HUES64 (cell line): Measurements from ENCODE around the gene MCM9.
"Not testable (repeated sequence)": the region's sequence is repeated elsewhere in the genome, so short reads cannot be mapped to it uniquely, and the experiment has no call there.

Experiments used
- H3K27ac ChIP-seq: 2 replicates; pipeline ENCODE4 v1.7.0; 2013; ENCODE audit warnings: low read depth, low read length, inconsistent platforms
- H3K27me3 ChIP-seq: 2 replicates; pipeline ENCODE4 v1.6.1; 2013; ENCODE audit warnings: mild to moderate bottlenecking, low read length; ENCODE audit not compliant: insufficient read depth
- H3K36me3 ChIP-seq: 2 replicates; pipeline ENCODE4 v1.6.1; 2013; ENCODE audit warnings: mild to moderate bottlenecking, low read length; ENCODE audit not compliant: insufficient read depth
- H3K4me1 ChIP-seq: 2 replicates; pipeline ENCODE4 v1.6.1; 2013; ENCODE audit warnings: mild to moderate bottlenecking, low read length, moderate library complexity; ENCODE audit not compliant: insufficient read depth
- H3K4me3 ChIP-seq: 2 replicates; pipeline ENCODE4 v1.5.1; 2013; ENCODE audit warnings: mild to moderate bottlenecking, low read length, moderate library complexity
- H3K9ac ChIP-seq: 2 replicates; pipeline ENCODE4 v1.6.1; 2013; ENCODE audit warnings: mild to moderate bottlenecking, low read depth, low read length
- H3K9me3 ChIP-seq: 2 replicates; pipeline ENCODE4 v1.6.1; 2013; ENCODE audit warnings: low read depth, low read length; ENCODE audit not compliant: insufficient read depth
- WGBS: fragments of 150-250, 120-280 bp; methylation state at CpG from one replicate; pipeline ENCODE4 v1.1.7; 2013; ENCODE audit warnings: missing lambda C conversion rate; 5-methylcytosine and 5-hydroxymethylcytosine counted together

The MCM9 gene

DNA sequence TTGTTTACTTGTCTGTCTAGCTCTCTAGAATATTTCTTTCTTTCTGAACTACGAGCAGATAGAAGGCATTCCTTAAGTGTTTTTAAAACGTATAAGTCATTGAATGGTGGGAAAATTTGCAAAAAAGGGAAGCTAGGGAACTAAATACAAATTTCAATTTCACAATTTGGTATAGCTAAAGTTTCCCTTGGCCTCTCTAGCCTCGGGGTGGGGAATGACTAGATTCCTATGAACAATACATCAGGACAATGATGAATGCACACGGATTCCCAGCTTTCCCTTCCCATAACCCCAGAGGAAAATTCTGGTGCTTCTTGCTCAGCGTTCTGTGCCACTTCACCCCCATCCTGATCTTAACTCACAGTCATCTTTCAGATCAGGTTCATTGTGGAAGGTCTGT is 154.3 kb downstream of the MCM9 start:
- Histone ChIP-seq H3K9ac (no peak overlapping the region), H3K27me3 (no peaks in the 10 kb centered on the region), H3K4me3 (no peak overlapping the region), H3K4me1 (peaks cover 7% of the 10 kb centered on the region; the same call in 1 of the 2 replicates), H3K27ac (no peak overlapping the region), H3K9me3 (no peaks in the 10 kb centered on the region), H3K36me3 (no peaks in the 10 kb centered on the region)
- 87% methylated on average over 4 of the region's 5 CpGs for WGBS

- no peaks in the 10 kb centered on the region for H3K9me3 ChIP-seq
- no peaks in the 10 kb centered on the region for H3K27me3 ChIP-seq
- H3K27ac ChIP-seq, result no peak overlapping the region
- H3K9ac ChIP-seq, result no peak overlapping the region
- no peak overlapping the region for H3K4me3 ChIP-seq
- no peaks in the 10 kb centered on the region for H3K36me3 ChIP-seq
- peaks cover 5% of the 10 kb centered on the region; the same call in 1 of the 2 replicates for H3K4me1 ChIP-seq
- WGBS, result 72% methylated on average over 5 of the region's 5 CpGs
Measured at GRCh38 chr6:118776607-118777549, 158.1 kb downstream of the MCM9 start.

GRCh38 chr6:118775381-118775780 is 159.6 kb downstream of the MCM9 start:
- no peak overlapping the region for H3K4me3 ChIP-seq
- H3K27ac ChIP-seq, result no peak overlapping the region
- H3K9me3 ChIP-seq, result no peaks in the 10 kb centered on the region
- H3K36me3 ChIP-seq, result no peaks in the 10 kb centered on the region
- no peaks in the 10 kb centered on the region for H3K27me3 ChIP-seq
- peaks cover 5% of the 10 kb centered on the region; the same call in 1 of the 2 replicates for H3K4me1 ChIP-seq
- WGBS, result 98% methylated on average over 2 of the region's 2 CpGs
- no peak overlapping the region for H3K9ac ChIP-seq

DNA sequence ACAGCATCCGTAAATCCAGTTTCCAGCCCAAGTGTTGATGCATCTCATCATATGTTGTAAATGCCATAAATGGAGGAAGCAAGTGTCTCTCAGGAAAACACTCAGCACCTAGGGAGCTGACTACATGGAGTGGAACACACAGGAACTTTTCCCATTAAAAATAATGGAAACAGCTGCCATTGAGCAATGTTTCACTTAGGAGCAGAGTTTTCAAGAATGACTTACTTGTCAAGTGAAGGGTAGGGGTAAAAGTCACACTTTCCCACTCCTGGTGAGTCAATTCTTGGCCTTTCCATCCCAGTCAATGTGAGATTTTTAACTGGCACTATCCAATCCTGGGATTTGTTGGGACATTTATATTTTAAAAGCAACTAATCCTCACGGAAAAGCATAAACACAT is 160.4 kb downstream of the MCM9 start:
- Histone ChIP-seq H3K27ac (no peak overlapping the region), H3K9me3 (no peaks in the 10 kb centered on the region), H3K9ac (no peak overlapping the region), H3K4me1 (peaks cover 5% of the 10 kb centered on the region; the same call in 1 of the 2 replicates), H3K36me3 (no peaks in the 10 kb centered on the region), H3K4me3 (no peak overlapping the region), H3K27me3 (no peaks in the 10 kb centered on the region)
- WGBS, result 92% methylated on average over 1 of the region's 2 CpGs

GRCh38 chr6:118772886-118773285 is 162.1 kb downstream of the MCM9 start:
- no peak overlapping the region for H3K4me3 ChIP-seq
- no peaks in the 10 kb centered on the region for H3K27me3 ChIP-seq
- no peak overlapping the region for H3K9ac ChIP-seq
- peaks cover 11% of the 10 kb centered on the region; the same call in 1 of the 2 replicates for H3K4me1 ChIP-seq
- H3K27ac ChIP-seq, result no peak overlapping the region
- WGBS, result 100% methylated on average over 2 of the region's 3 CpGs
- H3K9me3 ChIP-seq, result no peaks in the 10 kb centered on the region
- no peaks in the 10 kb centered on the region for H3K36me3 ChIP-seq

GRCh38 chr6:118771253-118771652 is 163.7 kb downstream of the MCM9 start:
- Histone ChIP-seq H3K27me3 (no peaks in the 10 kb centered on the region), H3K27ac (no peak overlapping the region), H3K4me1 (peaks cover 11% of the 10 kb centered on the region; the same call in 1 of the 2 replicates), H3K9me3 (no peaks in the 10 kb centered on the region), H3K4me3 (no peak overlapping the region), H3K9ac (no peak overlapping the region), H3K36me3 (no peaks in the 10 kb centered on the region)
- WGBS, result 93% methylated on average over 1 of the region's 1 CpG

DNA sequence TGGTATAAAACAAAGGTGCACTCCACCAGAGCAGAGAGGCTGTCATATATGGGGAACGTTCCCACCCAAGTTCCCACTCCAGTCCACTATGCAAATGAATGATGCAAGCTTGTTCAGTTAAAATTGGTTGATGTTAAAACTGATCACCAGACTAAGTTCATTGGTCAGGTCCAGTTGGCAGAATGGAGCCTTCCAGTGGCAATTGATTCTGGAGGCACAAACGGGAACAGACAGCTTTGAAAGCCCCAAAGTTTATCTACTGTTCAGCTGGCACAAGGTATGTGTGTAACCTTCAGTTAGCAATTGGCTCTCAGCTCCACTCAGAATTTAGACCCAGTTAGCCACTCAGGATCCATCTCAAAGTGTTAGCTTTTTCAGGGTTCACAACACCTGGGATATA is 164.1 kb downstream of the MCM9 start:
- Histone ChIP-seq H3K27ac (no peak overlapping the region), H3K36me3 (no peaks in the 10 kb centered on the region), H3K4me1 (peaks cover 11% of the 10 kb centered on the region; the same call in 1 of the 2 replicates), H3K9ac (no peak overlapping the region), H3K27me3 (no peaks in the 10 kb centered on the region), H3K4me3 (no peak overlapping the region), H3K9me3 (no peaks in the 10 kb centered on the region)
- 95% methylated on average over 2 of the region's 2 CpGs for WGBS

DNA sequence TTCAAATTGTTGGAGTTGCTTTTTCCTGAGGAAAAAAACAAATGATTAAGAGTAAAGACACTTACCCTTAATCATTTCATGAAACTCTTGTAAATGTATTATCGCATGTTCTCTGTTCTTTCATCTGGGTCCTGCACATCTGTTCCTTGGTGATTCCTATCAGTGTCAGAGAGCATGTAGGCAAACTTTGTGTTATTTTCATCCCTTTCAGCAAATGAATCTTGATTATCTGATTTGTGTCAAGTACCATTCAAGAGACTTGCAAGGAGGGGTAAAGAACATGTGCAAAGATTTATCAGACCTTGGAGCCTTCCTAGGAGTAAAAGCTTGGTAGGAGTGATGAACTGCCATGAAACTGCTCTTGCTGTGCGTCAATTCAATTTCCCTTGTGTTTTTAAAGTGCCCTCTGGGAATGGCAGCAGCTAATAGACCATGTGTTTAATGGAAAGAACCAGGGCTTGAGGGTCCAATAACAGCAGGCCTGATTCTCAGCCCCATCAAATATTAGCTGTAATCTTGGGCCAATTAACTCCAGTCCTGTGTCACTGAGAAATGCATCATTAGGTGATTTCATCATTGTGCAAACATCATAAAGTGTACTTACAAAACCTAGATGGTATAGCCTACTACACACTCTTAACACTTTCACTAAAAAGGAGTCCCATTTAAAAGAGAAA is 164.7 kb downstream of the MCM9 start:
- no peaks in the 10 kb centered on the region for H3K9me3 ChIP-seq
- no peak overlapping the region for H3K4me3 ChIP-seq
- H3K36me3 ChIP-seq, result no peaks in the 10 kb centered on the region
- H3K4me1 ChIP-seq, result peaks cover 11% of the 10 kb centered on the region; the same call in 1 of the 2 replicates
- 97% methylated on average over 2 of the region's 2 CpGs for WGBS
- no peak overlapping the region for H3K27ac ChIP-seq
- no peaks in the 10 kb centered on the region for H3K27me3 ChIP-seq
- no peak overlapping the region for H3K9ac ChIP-seq

DNA sequence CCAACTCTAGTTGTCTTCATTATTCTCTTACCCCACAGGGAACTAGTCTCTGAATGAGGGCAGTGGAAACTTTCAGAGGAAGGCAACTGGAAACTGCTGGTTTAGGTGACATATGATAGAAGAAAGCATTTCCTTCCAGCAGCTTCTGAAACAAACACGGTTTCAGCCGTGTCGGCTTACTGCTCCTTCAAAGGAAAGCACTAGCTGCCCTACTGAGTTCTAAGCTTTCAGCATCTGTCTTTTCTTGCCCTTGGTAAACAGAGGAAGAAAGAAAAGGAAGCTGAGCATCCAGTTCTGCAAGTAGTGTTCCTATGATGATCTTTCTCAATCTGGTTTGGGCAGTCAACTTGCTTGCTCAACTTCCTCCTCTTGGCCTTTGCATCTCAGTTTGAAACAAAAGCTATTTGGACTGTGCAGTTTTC is 166.0 kb downstream of the MCM9 start:
- Histone ChIP-seq H3K27ac (no peak overlapping the region), H3K9ac (no peak overlapping the region)
- 83% methylated on average over 3 of the region's 3 CpGs for WGBS

GRCh38 chr6:118768441-118768840 is 166.5 kb downstream of the MCM9 start:
- H3K9ac ChIP-seq, result no peak overlapping the region
- no peaks in the 10 kb centered on the region for H3K9me3 ChIP-seq
- no peaks in the 10 kb centered on the region for H3K27me3 ChIP-seq
- 85% methylated on average over 3 of the region's 3 CpGs for WGBS
- H3K4me3 ChIP-seq, result no peak overlapping the region
- peaks cover 11% of the 10 kb centered on the region; the same call in 1 of the 2 replicates for H3K4me1 ChIP-seq
- no peak overlapping the region for H3K27ac ChIP-seq
- no peaks in the 10 kb centered on the region for H3K36me3 ChIP-seq

More for the DNA sequence above, 166.0 kb downstream of the MCM9 start:
- no peaks in the 10 kb centered on the region for H3K9me3 ChIP-seq
- peaks cover 11% of the 10 kb centered on the region; the same call in 1 of the 2 replicates for H3K4me1 ChIP-seq
- H3K36me3 ChIP-seq, result no peaks in the 10 kb centered on the region
- no peak overlapping the region for H3K4me3 ChIP-seq
- H3K27me3 ChIP-seq, result no peaks in the 10 kb centered on the region

DNA sequence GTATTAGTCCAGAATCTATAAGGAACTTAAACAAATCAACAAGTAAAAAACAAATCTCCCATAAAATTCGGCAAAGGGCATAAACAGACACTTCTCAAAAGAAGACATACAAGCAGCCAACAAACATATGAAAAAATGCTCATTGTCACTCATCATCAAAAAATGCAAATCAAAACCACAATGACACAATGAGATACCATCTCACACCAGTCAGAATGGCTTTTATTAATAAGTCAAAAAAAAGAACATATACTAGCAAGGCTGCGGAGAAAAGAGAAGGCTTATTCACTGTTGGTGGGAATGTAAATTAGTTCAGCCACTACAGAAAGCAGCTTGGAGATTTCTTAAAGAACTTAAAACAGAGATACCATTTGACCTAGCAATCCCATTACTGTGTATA is 169.6 kb downstream of the MCM9 start:
- WGBS, result 86% methylated on average over 1 of the region's 2 CpGs
- not testable (repeated sequence) for H3K27ac ChIP-seq, H3K4me1 ChIP-seq, H3K9me3 ChIP-seq, H3K27me3 ChIP-seq, H3K9ac ChIP-seq, H3K36me3 ChIP-seq, H3K4me3 ChIP-seq
